Retina (tissue), 1 donor: ENCODE measurements around the gene POLG2.

Experiments
- DNase-seq: peaks from one replicate; pipeline ENCODE4 v3.0.0-alpha.2; 2016

The POLG2 gene

GRCh38 chr17:64496786-64497564 lies at the start of gene POLG2:
Gene POLG2 (minus strand): TSS chr17:64497054. CDS start chr17:64496968, 86 bp downstream.
- peak; percentile 93 for DNase-seq

GRCh38 chr17:64544742-64545141 lies 47.9 kb upstream of the POLG2 start:
- DNase-seq = no peak

GRCh38 chr17:64540118-64540776 lies 43.4 kb upstream of the POLG2 start:
- no peak for DNase-seq

GRCh38 chr17:64538508-64539130 lies 41.8 kb upstream of the POLG2 start:
- no peak for DNase-seq

GRCh38 chr17:64537488-64537887 lies 40.6 kb upstream of the POLG2 start:
- DNase-seq = no peak

GRCh38 chr17:64536913-64537312 lies 40.1 kb upstream of the POLG2 start:
- no peak for DNase-seq

GRCh38 chr17:64535357-64535756 lies 38.5 kb upstream of the POLG2 start:
- DNase-seq = no peak

- no peak for DNase-seq
These were observed 37.3 kb upstream of the POLG2 start for GRCh38 chr17:64534187-64534586.

- no peak for DNase-seq
These were observed 36.9 kb upstream of the POLG2 start for GRCh38 chr17:64533784-64534183.

- DNase-seq = no peak
These were observed 35.6 kb upstream of the POLG2 start for GRCh38 chr17:64532409-64532808.

- no peak for DNase-seq
These were observed 35.1 kb upstream of the POLG2 start for GRCh38 chr17:64531955-64532371.

- DNase-seq = no peak
These were observed 32.4 kb upstream of the POLG2 start for GRCh38 chr17:64529221-64529620.

- no peak for DNase-seq
These were observed 31.1 kb upstream of the POLG2 start for GRCh38 chr17:64527914-64528313.

GRCh38 chr17:64520359-64520758 lies 23.5 kb upstream of the POLG2 start:
- DNase-seq = no peak

- DNase-seq = no peak
These were observed 22.7 kb upstream of the POLG2 start for GRCh38 chr17:64519601-64520000.

- DNase-seq = no peak
These were observed 19.0 kb upstream of the POLG2 start for GRCh38 chr17:64515829-64516228.

GRCh38 chr17:64515419-64515818 lies 18.6 kb upstream of the POLG2 start:
- DNase-seq = no peak

GRCh38 chr17:64509179-64509578 lies 12.3 kb upstream of the POLG2 start:
- DNase-seq = no peak

- DNase-seq = no peak
These were observed 11.8 kb upstream of the POLG2 start for GRCh38 chr17:64508683-64509082.

- DNase-seq = no peak
These were observed 10.5 kb upstream of the POLG2 start for GRCh38 chr17:64507413-64507782.

- peak; percentile 99 for DNase-seq
These were observed 9.9 kb upstream of the POLG2 start, which contains the start of gene CEP95 for GRCh38 chr17:64506576-64507412. Gene CEP95 (plus strand): TSS chr17:64506977. CDS start chr17:64507098, 121 bp downstream.

- peak; percentile 97 for DNase-seq
These were observed 9.3 kb upstream of the POLG2 start, which contains the start of gene DDX5 for GRCh38 chr17:64506201-64506575. Gene DDX5 (minus strand): TSS chr17:64506289. CDS start chr17:64506119, 170 bp downstream.
